Panc1 (cell line): ENCODE data around the gene TUFM. TPM values are rescaled to one million over a fixed set of nuclear protein-coding genes. Genes with fewer than 3 reads are reported as not detected.

Experiments
- ATAC-seq: fragments of 200-7000 bp; cut with Tn5 transposase; 2 replicates; pipeline ENCODE4 v1.9.1; 2020; ENCODE audit warnings: mild to moderate bottlenecking, moderate library complexity
- BruUV-seq: library from RNA; stranded (reverse); fragments of 400-500 nt; replicated peaks from 2 replicates; lab custom pipeline; 2021; lab: Mats Ljungman, UMichigan
- CTCF ChIA-PET: fragments of 300-600 bp; sonication (Branson Sonifier 250); formaldehyde crosslinking; loops from one replicate; lab custom pipeline; 2022; ENCODE audit warnings: antibody characterized with exemption; lab: Charles Lee
- POLR2A ChIA-PET: fragments of 300-600 bp; sonication (Branson Sonifier 250); formaldehyde crosslinking; loops from one replicate; lab custom pipeline; 2022; ENCODE audit warnings: antibody characterized with exemption; lab: Charles Lee
- DNase-seq: peaks from one replicate; pipeline ENCODE4 v3.0.0-alpha.2; 2010; ENCODE audit warnings: low read depth, low spot score
- H3K27ac ChIP-seq: 2 replicates; pipeline ENCODE4 v1.5.1; 2011; ENCODE audit warnings: mild to moderate bottlenecking, low read length, inconsistent platforms
- H3K27me3 ChIP-seq: fragments of 200-500 bp; sonication (Bioruptor generic); 2 replicates; pipeline ENCODE4 v1.6.0; 2014; ENCODE audit warnings: low read length, inconsistent platforms; ENCODE audit not compliant: control insufficient read depth, insufficient read depth
- H3K36me3 ChIP-seq: fragments of 200-500 bp; sonication (Bioruptor generic); 2 replicates; pipeline ENCODE4 v1.5.1; 2014; ENCODE audit warnings: inconsistent platforms, mild to moderate bottlenecking, low read length, moderate library complexity; ENCODE audit not compliant: control insufficient read depth, insufficient read depth
- H3K4me1 ChIP-seq: 2 replicates; pipeline ENCODE4 v1.5.1; 2011; ENCODE audit warnings: inconsistent platforms, mild to moderate bottlenecking, low read length, moderate library complexity; ENCODE audit not compliant: control insufficient read depth, insufficient read depth
- H3K4me3 ChIP-seq, 2 experiments: 2 replicates each; pipeline ENCODE4 v1.5.1; 2011 to 2012; ENCODE audit warnings: low read depth in 2 of 2, low read length in 2 of 2, mild to moderate bottlenecking in 2 of 2, inconsistent platforms in 1 of 2, moderate library complexity in 1 of 2
- H3K9me3 ChIP-seq: fragments of 200-500 bp; sonication (Bioruptor generic); 2 replicates; pipeline ENCODE4 v1.5.1; 2014; ENCODE audit warnings: low read depth, mild to moderate bottlenecking, inconsistent platforms, low read length, moderate library complexity; ENCODE audit not compliant: control insufficient read depth, insufficient read depth
- POLR2AphosphoS5 ChIP-seq: IDR thresholded peaks from 2 replicates; pipeline ENCODE4 v1.6.1; 2012; ENCODE audit warnings: mild to moderate bottlenecking, low read depth, low read length, moderate library complexity
- SIN3A ChIP-seq: IDR thresholded peaks from 2 replicates; pipeline ENCODE4 v1.6.1; 2012; ENCODE audit warnings: low read depth, mild to moderate bottlenecking, low read length, moderate library complexity, borderline replicate concordance; ENCODE audit not compliant: insufficient read depth
- TCF7L2 ChIP-seq: IDR thresholded peaks from 2 replicates; pipeline ENCODE4 v1.6.1; 2011; ENCODE audit warnings: mild to moderate bottlenecking, low read depth, low read length, inconsistent platforms
- in situ Hi-C: cut with HindIII; loops from 2 replicates; pipeline ENCODE4 v1.10.0; 2016; ENCODE audit warnings: low sequenced_read_pairs, low pct_unique_long_range_greater_than_20kb
- intact Hi-C: fragments of 100-400 bp; cut with micrococcal nuclease; formaldehyde crosslinking; loops from one replicate; pipeline ENCODE4 v1.10.0; 2022; ENCODE audit not compliant: unreplicated experiment
- total RNA-seq: library from RNA; stranded (reverse); gene quantifications from one replicate; pipeline ENCODE4 v1.2.1, GENCODE V29; 2021; ENCODE audit not compliant: unreplicated experiment
- TF ChIP-seq, protein P1 (sequence below), 2 experiments: IDR thresholded peaks; 2 replicates each; pipeline ENCODE4 v1.6.1; 2011 to 2012; ENCODE audit warnings: low read depth in 2 of 2, control low read depth in 1 of 2, low read length in 1 of 2, mild to moderate bottlenecking in 1 of 2, moderate library complexity in 1 of 2; ENCODE audit not compliant: insufficient read depth in 1 of 2
- TF ChIP-seq, protein P2 (sequence below): fragments of 450-650 bp; IDR thresholded peaks from 2 replicates; pipeline ENCODE4 v1.5.1; 2017; ENCODE audit warnings: mild to moderate bottlenecking

The TUFM gene
- total RNA-seq, 1 experiment from 2014 or later: 231 TPM

- Histone ChIP-seq H3K4me1 (no peaks in the 10 kb centered on the region), H3K36me3 (no peaks in the 10 kb centered on the region), H3K27me3 (no peaks in the 10 kb centered on the region), H3K27ac (no peak overlapping the region), H3K4me3 (no peak overlapping the region), H3K9me3 (no peaks in the 10 kb centered on the region)
- BruUV-seq: no TSS peak
- TF ChIP-seq, protein P1, sequence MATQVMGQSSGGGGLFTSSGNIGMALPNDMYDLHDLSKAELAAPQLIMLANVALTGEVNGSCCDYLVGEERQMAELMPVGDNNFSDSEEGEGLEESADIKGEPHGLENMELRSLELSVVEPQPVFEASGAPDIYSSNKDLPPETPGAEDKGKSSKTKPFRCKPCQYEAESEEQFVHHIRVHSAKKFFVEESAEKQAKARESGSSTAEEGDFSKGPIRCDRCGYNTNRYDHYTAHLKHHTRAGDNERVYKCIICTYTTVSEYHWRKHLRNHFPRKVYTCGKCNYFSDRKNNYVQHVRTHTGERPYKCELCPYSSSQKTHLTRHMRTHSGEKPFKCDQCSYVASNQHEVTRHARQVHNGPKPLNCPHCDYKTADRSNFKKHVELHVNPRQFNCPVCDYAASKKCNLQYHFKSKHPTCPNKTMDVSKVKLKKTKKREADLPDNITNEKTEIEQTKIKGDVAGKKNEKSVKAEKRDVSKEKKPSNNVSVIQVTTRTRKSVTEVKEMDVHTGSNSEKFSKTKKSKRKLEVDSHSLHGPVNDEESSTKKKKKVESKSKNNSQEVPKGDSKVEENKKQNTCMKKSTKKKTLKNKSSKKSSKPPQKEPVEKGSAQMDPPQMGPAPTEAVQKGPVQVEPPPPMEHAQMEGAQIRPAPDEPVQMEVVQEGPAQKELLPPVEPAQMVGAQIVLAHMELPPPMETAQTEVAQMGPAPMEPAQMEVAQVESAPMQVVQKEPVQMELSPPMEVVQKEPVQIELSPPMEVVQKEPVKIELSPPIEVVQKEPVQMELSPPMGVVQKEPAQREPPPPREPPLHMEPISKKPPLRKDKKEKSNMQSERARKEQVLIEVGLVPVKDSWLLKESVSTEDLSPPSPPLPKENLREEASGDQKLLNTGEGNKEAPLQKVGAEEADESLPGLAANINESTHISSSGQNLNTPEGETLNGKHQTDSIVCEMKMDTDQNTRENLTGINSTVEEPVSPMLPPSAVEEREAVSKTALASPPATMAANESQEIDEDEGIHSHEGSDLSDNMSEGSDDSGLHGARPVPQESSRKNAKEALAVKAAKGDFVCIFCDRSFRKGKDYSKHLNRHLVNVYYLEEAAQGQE (IDR thresholded peaks at IDR 0.05; ENCODE audit: insufficient read depth in 1 of 2, low read depth in 2 of 2, low read length in 1 of 2): no peak
- TF ChIP-seq POLR2AphosphoS5 (no peak), TCF7L2 (no peak), SIN3A (no peak)
- TF ChIP-seq, protein P2, sequence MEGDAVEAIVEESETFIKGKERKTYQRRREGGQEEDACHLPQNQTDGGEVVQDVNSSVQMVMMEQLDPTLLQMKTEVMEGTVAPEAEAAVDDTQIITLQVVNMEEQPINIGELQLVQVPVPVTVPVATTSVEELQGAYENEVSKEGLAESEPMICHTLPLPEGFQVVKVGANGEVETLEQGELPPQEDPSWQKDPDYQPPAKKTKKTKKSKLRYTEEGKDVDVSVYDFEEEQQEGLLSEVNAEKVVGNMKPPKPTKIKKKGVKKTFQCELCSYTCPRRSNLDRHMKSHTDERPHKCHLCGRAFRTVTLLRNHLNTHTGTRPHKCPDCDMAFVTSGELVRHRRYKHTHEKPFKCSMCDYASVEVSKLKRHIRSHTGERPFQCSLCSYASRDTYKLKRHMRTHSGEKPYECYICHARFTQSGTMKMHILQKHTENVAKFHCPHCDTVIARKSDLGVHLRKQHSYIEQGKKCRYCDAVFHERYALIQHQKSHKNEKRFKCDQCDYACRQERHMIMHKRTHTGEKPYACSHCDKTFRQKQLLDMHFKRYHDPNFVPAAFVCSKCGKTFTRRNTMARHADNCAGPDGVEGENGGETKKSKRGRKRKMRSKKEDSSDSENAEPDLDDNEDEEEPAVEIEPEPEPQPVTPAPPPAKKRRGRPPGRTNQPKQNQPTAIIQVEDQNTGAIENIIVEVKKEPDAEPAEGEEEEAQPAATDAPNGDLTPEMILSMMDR: no peak
- ChIA-PET CTCF (no interaction called here), POLR2A (no interaction called here)
- in situ Hi-C loops (no loop called here), intact Hi-C loops (no loop called here)
- DNase-seq (no peak), ATAC-seq (no peak)
These were observed 12.3 kb upstream of the TUFM start for GRCh38 chr16:28858421-28858820.

GRCh38 chr16:28846933-28847273, 755 bp upstream of the TUFM start:
- DNase-seq (no peak), ATAC-seq (peak; percentile 32)
- TF ChIP-seq POLR2AphosphoS5 (no peak), SIN3A (no peak), TCF7L2 (no peak)
- TF ChIP-seq, protein P2: no peak
- TF ChIP-seq, protein P1 (IDR thresholded peaks at IDR 0.05; ENCODE audit: insufficient read depth in 1 of 2, low read depth in 2 of 2, low read length in 1 of 2): no peak
- H3K4me1 ChIP-seq: peaks cover 6% of the 10 kb centered on the region; the same call in 1 of the 2 replicates
- peak overlapping the region; percentile 94 to 97 for H3K4me3 ChIP-seq
- ChIA-PET CTCF (interaction anchor here (0.9 kb wide), 1 partner anchor 458 kb away, joined by 3 read pairs; no protein-coding TSS in a partner anchor), POLR2A (no interaction called here)
- peak overlapping the region; percentile 84 for H3K27ac ChIP-seq
- H3K27me3 ChIP-seq: no peaks in the 10 kb centered on the region
- BruUV-seq: TSS peak; percentile 71
- in situ Hi-C loops: no loop called here
- peaks cover 3% of the 10 kb centered on the region for H3K36me3 ChIP-seq
- intact Hi-C loops: loop anchor here (10.0 kb wide), 1 partner anchor 98 kb away; no protein-coding TSS in a partner anchor
- no peaks in the 10 kb centered on the region for H3K9me3 ChIP-seq
